CD4-positive, alpha-beta memory T cell (primary cell): ENCODE results near the gene ODF4. TPM values are rescaled to one million over a fixed set of nuclear protein-coding genes. Genes with fewer than 3 reads are reported as not detected.

Experiments used
- CTCF ChIA-PET: fragments of 350-600 bp; sonication (Branson Sonifier 250); formaldehyde crosslinking; loops from one replicate; lab custom pipeline; 2021; ENCODE audit warnings: inconsistent platforms; ENCODE audit not compliant: partially characterized antibody; lab: Charles Lee
- POLR2A ChIA-PET: fragments of 350-600 bp; sonication (Branson Sonifier 250); formaldehyde crosslinking; loops from one replicate; lab custom pipeline; 2021; ENCODE audit not compliant: partially characterized antibody; lab: Charles Lee
- DNase-seq, 5 donors: peaks; one replicate each; pipeline versions ENCODE4 v3.0.0 to v3.0.0-alpha.2; 2020 to 2022; ENCODE audit warnings: mixed read lengths in 1 of 5
- H3K27ac ChIP-seq: one replicate; pipeline ENCODE4 v1.7.0; 2013; ENCODE audit warnings: low read depth, low read length
- H3K27me3 ChIP-seq: 2 replicates; pipeline ENCODE4 v1.7.0; 2013; ENCODE audit warnings: mild to moderate bottlenecking, low read length, moderate library complexity; ENCODE audit not compliant: insufficient read depth
- H3K36me3 ChIP-seq: 2 replicates; pipeline ENCODE4 v1.7.0; 2013; ENCODE audit warnings: mild to moderate bottlenecking, low read length, moderate library complexity; ENCODE audit not compliant: insufficient read depth
- H3K4me1 ChIP-seq: 2 replicates; pipeline ENCODE4 v1.7.0; 2013; ENCODE audit warnings: mild to moderate bottlenecking, low read length, moderate library complexity; ENCODE audit not compliant: insufficient read depth
- H3K4me3 ChIP-seq, 2 donors: one replicate each; pipeline ENCODE4 v1.7.0; 2013; ENCODE audit warnings: low read length in 2 of 2, mild to moderate bottlenecking in 1 of 2
- H3K9me3 ChIP-seq, 2 donors: one replicate each; pipeline ENCODE4 v1.7.0; 2013; ENCODE audit warnings: low read length in 2 of 2, control low read depth in 1 of 2; ENCODE audit not compliant: control insufficient read depth in 1 of 2
- H3K27ac Mint-ChIP-seq, 7 donors: one replicate each; pipeline ENCODE4 v1.8.0; 2020 to 2021; ENCODE audit warnings: mixed read lengths in 7 of 7, mild to moderate bottlenecking in 6 of 7, inconsistent platforms in 3 of 7, moderate library complexity in 3 of 7
- H3K27me3 Mint-ChIP-seq, 2 donors: one replicate each; pipeline ENCODE4 v1.8.0; 2020 to 2021; ENCODE audit warnings: mixed read lengths in 2 of 2
- H3K36me3 Mint-ChIP-seq, 2 donors: one replicate each; pipeline ENCODE4 v1.8.0; 2020 to 2021; ENCODE audit warnings: mixed read lengths in 2 of 2, inconsistent platforms in 1 of 2, mild to moderate bottlenecking in 1 of 2
- H3K4me1 Mint-ChIP-seq, 4 donors: one replicate each; pipeline ENCODE4 v1.8.0; 2020 to 2021; ENCODE audit warnings: mixed read lengths in 4 of 4, mild to moderate bottlenecking in 1 of 4
- H3K4me3 Mint-ChIP-seq, 8 donors: one replicate each; pipeline ENCODE4 v1.8.0; 2020 to 2021; ENCODE audit warnings: mixed read lengths in 8 of 8, mild to moderate bottlenecking in 7 of 8, moderate library complexity in 6 of 8, inconsistent platforms in 3 of 8
- H3K9me3 Mint-ChIP-seq, 8 donors: one replicate each; pipeline ENCODE4 v1.8.0; 2020 to 2021; ENCODE audit warnings: mixed read lengths in 8 of 8, mild to moderate bottlenecking in 5 of 8, inconsistent platforms in 3 of 8, moderate library complexity in 1 of 8
- intact Hi-C: fragments of 100-400 bp; cut with micrococcal nuclease; formaldehyde crosslinking; loops from one replicate; pipeline ENCODE4 v1.15.1; 2023
- polyA plus RNA-seq, 2 donors: library from polyadenylated mRNA; unstranded; fragments of 300-500 nt; fragmentation: Illumina TruSeq; gene quantifications; one replicate each; pipeline ENCODE4 v1.2.3, GENCODE V29; 2021
- total RNA-seq, 2 experiments: library from RNA; stranded (reverse); gene quantifications; one replicate each; pipeline ENCODE4 v1.2.3, GENCODE V29; 2021

The ODF4 gene
- total and polyA plus RNA-seq, 4 experiments from 2014 or later: not detected

- Histone ChIP-seq H3K27ac (no peak overlapping the region), H3K4me3 (peak overlapping the region in 1 of 2 donors; percentile 21), H3K4me1 (peaks cover 15% of the 10 kb centered on the region), H3K27me3 (peaks cover 16% of the 10 kb centered on the region), H3K9me3 (no peaks in the 10 kb centered on the region), H3K36me3 (no peaks in the 10 kb centered on the region)
- H3K4me1 Mint-ChIP-seq: peaks cover 9 to 19% (median 15%) of the 10 kb centered on the region in 4 donors
- H3K27ac Mint-ChIP-seq: peak overlapping the region in 1 of 7 donors; percentile 13
- ChIA-PET CTCF (interaction anchor here (1.0 kb wide), 1 partner anchor 8 kb away, joined by 3 read pairs; no protein-coding TSS in a partner anchor), POLR2A (interaction anchor here (1.0 kb wide), 1 partner anchor 154 kb away, joined by 6 read pairs; no protein-coding TSS in a partner anchor)
- H3K9me3 Mint-ChIP-seq: no peaks in the 10 kb centered on the region
- no peaks in the 10 kb centered on the region for H3K36me3 Mint-ChIP-seq
- peak in 4 of 5 donors; percentile 5 to 43 (median 14) for DNase-seq
- intact Hi-C loops: no loop called here
- peaks cover 29 to 30% of the 10 kb centered on the region in 2 donors for H3K27me3 Mint-ChIP-seq
- peak overlapping the region; percentile 53 to 76 (median 69) for H3K4me3 Mint-ChIP-seq
Measured at GRCh38 chr17:8326511-8327302, 12.9 kb upstream of the ODF4 start.

- peaks cover 15% of the 10 kb centered on the region for H3K4me1 ChIP-seq
- intact Hi-C loops: no loop called here
- H3K4me3 ChIP-seq: no peak overlapping the region
- no peaks in the 10 kb centered on the region for H3K36me3 ChIP-seq
- Mint-ChIP-seq H3K36me3 (no peaks in the 10 kb centered on the region), H3K27ac (no peak overlapping the region), H3K4me1 (peaks cover 9 to 19% (median 15%) of the 10 kb centered on the region in 4 donors), H3K9me3 (no peaks in the 10 kb centered on the region), H3K4me3 (peak overlapping the region in 5 of 8 donors; percentile 40 to 60 (median 57)), H3K27me3 (peaks cover 29 to 30% of the 10 kb centered on the region in 2 donors)
- H3K27me3 ChIP-seq: peaks cover 16% of the 10 kb centered on the region
- no peaks in the 10 kb centered on the region for H3K9me3 ChIP-seq
- ChIA-PET CTCF (no interaction called here), POLR2A (no interaction called here)
- no peak overlapping the region for H3K27ac ChIP-seq
- no peak for DNase-seq
Measured at GRCh38 chr17:8327303-8327649, 12.4 kb upstream of the ODF4 start.

- POLR2A ChIA-PET: no interaction called here
- CTCF ChIA-PET: no interaction called here
- H3K9me3 Mint-ChIP-seq: no peaks in the 10 kb centered on the region
- Histone ChIP-seq H3K9me3 (no peaks in the 10 kb centered on the region), H3K4me3 (no peak overlapping the region), H3K36me3 (no peaks in the 10 kb centered on the region), H3K27me3 (peaks cover 5% of the 10 kb centered on the region), H3K4me1 (peaks cover 3% of the 10 kb centered on the region), H3K27ac (no peak overlapping the region)
- H3K4me3 Mint-ChIP-seq: no peak overlapping the region
- H3K4me1 Mint-ChIP-seq: peaks cover 0 to 5% (median 3%) of the 10 kb centered on the region in 4 donors
- peaks cover 10% of the 10 kb centered on the region in 2 donors for H3K27me3 Mint-ChIP-seq
- H3K36me3 Mint-ChIP-seq: no peaks in the 10 kb centered on the region
- no peak for DNase-seq
- H3K27ac Mint-ChIP-seq: no peak overlapping the region
- intact Hi-C loops: no loop called here
Measured at GRCh38 chr17:8332128-8332527, 7.5 kb upstream of the ODF4 start.

- Mint-ChIP-seq H3K4me3 (no peak overlapping the region), H3K27me3 (peaks cover 6 to 10% of the 10 kb centered on the region in 2 donors), H3K4me1 (peaks cover 0 to 1% (median under 1%) of the 10 kb centered on the region in 4 donors), H3K27ac (no peak overlapping the region), H3K9me3 (no peaks in the 10 kb centered on the region), H3K36me3 (no peaks in the 10 kb centered on the region)
- Histone ChIP-seq H3K27me3 (no peaks in the 10 kb centered on the region), H3K9me3 (no peaks in the 10 kb centered on the region), H3K36me3 (no peaks in the 10 kb centered on the region), H3K4me1 (no peaks in the 10 kb centered on the region), H3K4me3 (no peak overlapping the region), H3K27ac (no peak overlapping the region)
- DNase-seq: no peak
- ChIA-PET CTCF (no interaction called here), POLR2A (no interaction called here)
- intact Hi-C loops: no loop called here
Measured at GRCh38 chr17:8332688-8333087, 7.0 kb upstream of the ODF4 start.

GRCh38 chr17:8333281-8333680, 6.4 kb upstream of the ODF4 start:
- ChIA-PET CTCF (no interaction called here), POLR2A (no interaction called here)
- no peaks in the 10 kb centered on the region for H3K36me3 Mint-ChIP-seq
- H3K4me1 Mint-ChIP-seq: peaks cover 0 to 6% (median 4%) of the 10 kb centered on the region in 4 donors
- H3K27me3 Mint-ChIP-seq: peaks cover 3 to 6% of the 10 kb centered on the region in 2 donors
- H3K4me1 ChIP-seq: no peaks in the 10 kb centered on the region
- H3K9me3 Mint-ChIP-seq: no peaks in the 10 kb centered on the region
- no peaks in the 10 kb centered on the region for H3K9me3 ChIP-seq
- intact Hi-C loops: no loop called here
- no peak for DNase-seq
- no peak overlapping the region for H3K27ac Mint-ChIP-seq
- no peak overlapping the region for H3K4me3 Mint-ChIP-seq
- H3K27me3 ChIP-seq: no peaks in the 10 kb centered on the region
- H3K4me3 ChIP-seq: no peak overlapping the region
- H3K27ac ChIP-seq: no peak overlapping the region
- H3K36me3 ChIP-seq: no peaks in the 10 kb centered on the region

- no peaks in the 10 kb centered on the region for H3K9me3 ChIP-seq
- no peaks in the 10 kb centered on the region for H3K27me3 ChIP-seq
- ChIA-PET CTCF (interaction anchor here (1.1 kb wide), 1 partner anchor 245 kb away, joined by 3 read pairs; no protein-coding TSS in a partner anchor), POLR2A (no interaction called here)
- Mint-ChIP-seq H3K4me1 (peaks cover 0 to 8% (median 7%) of the 10 kb centered on the region in 4 donors), H3K36me3 (no peaks in the 10 kb centered on the region), H3K27ac (peak overlapping the region in 3 of 7 donors; percentile 8 to 48 (median 48)), H3K27me3 (peaks cover 1 to 4% of the 10 kb centered on the region in 2 donors), H3K4me3 (peak overlapping the region in 4 of 8 donors; percentile 27 to 53 (median 46)), H3K9me3 (no peaks in the 10 kb centered on the region)
- no peaks in the 10 kb centered on the region for H3K36me3 ChIP-seq
- no peaks in the 10 kb centered on the region for H3K4me1 ChIP-seq
- no peak for DNase-seq
- no peak overlapping the region for H3K27ac ChIP-seq
- no peak overlapping the region for H3K4me3 ChIP-seq
- intact Hi-C loops: no loop called here
Measured at GRCh38 chr17:8337802-8338752, 1.6 kb upstream of the ODF4 start.

- Histone ChIP-seq H3K36me3 (no peaks in the 10 kb centered on the region), H3K4me3 (no peak overlapping the region), H3K4me1 (no peaks in the 10 kb centered on the region), H3K27ac (no peak overlapping the region), H3K27me3 (no peaks in the 10 kb centered on the region), H3K9me3 (no peaks in the 10 kb centered on the region)
- Mint-ChIP-seq H3K27me3 (peaks cover 1 to 4% of the 10 kb centered on the region in 2 donors), H3K4me3 (no peak overlapping the region), H3K4me1 (peaks cover 0 to 8% (median 7%) of the 10 kb centered on the region in 4 donors), H3K36me3 (no peaks in the 10 kb centered on the region), H3K9me3 (no peaks in the 10 kb centered on the region), H3K27ac (peak overlapping the region in 1 of 7 donors; percentile 41)
- intact Hi-C loops: no loop called here
- ChIA-PET CTCF (interaction anchor here (1.1 kb wide), 1 partner anchor 245 kb away, joined by 3 read pairs; no protein-coding TSS in a partner anchor), POLR2A (no interaction called here)
- no peak for DNase-seq
Measured at GRCh38 chr17:8338753-8339140, 893 bp upstream of the ODF4 start.
